NCI-H510A treated with DMSO at 0.1 percent for 48 hours (cell line): Measurements from ENCODE around the gene LGALS1.

Experiments used
- DNase-seq: peaks from one replicate; lab custom pipeline; 2025; lab: John Stamatoyannopoulos, UW

Gene LGALS1

DNA sequence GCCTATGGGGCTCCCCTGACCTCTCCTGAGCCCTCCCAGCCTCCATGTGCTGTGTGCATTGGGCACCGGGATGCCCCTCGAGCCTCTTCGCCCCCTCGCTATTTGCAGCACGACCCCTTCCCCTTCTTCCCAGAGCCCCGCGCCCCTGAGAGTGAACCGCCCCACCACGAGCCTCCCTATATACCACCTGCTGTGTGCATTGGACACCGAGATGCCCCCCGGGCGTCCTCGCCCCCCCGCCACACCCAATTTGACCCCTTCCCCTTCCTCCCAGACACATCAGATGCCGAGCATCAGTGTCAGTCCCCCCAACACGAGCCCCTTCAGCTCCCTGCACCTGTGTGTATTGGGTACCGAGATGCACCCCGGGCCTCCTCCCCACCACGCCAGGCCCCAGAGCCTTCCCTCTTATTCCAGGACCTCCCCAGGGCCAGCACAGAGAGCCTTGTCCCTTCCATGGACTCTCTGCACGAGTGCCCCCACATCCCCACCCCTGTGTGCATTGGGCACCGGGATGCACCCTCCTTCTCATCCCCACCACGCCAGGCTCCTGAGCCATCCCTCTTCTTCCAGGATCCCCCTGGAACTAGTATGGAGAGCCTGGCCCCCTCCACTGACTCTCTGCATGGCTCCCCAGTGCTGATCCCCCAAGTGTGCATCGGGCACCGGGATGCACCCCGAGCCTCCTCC lies 50.3 kb downstream of the LGALS1 start:
- no peak for DNase-seq

GRCh38 chr22:37726241-37726887 lies 50.9 kb downstream of the LGALS1 start:
- DNase-seq: no peak

- DNase-seq: no peak
Observed at GRCh38 chr22:37728620-37729019, 53.2 kb downstream of the LGALS1 start.
